Pulmonary artery endothelial cell (primary cell): ENCODE measurements around the gene CDYL2. TPM values are rescaled to one million over a fixed set of nuclear protein-coding genes. Genes with fewer than 3 reads are reported as not detected.
A peak's percentile ranks its signal among the peaks of the same experiment; 100 is the strongest.

Source experiments
- DNase-seq: peaks from one replicate; pipeline ENCODE4 v3.0.0-alpha.2; 2011; ENCODE audit warnings: low read depth, low spot score
- total RNA-seq: library from RNA; depleted of rRNA; stranded (reverse); fragments of >200 nt; gene quantifications from 2 replicates; pipeline ENCODE4 v1.2.3, GENCODE V29; 2014

The CDYL2 gene
- total RNA-seq, 1 donor from 2014 or later, result 32.3 TPM

GRCh38 chr16:80628254-80628653 is 176.1 kb downstream of the CDYL2 start:
- no peak for DNase-seq

DNA sequence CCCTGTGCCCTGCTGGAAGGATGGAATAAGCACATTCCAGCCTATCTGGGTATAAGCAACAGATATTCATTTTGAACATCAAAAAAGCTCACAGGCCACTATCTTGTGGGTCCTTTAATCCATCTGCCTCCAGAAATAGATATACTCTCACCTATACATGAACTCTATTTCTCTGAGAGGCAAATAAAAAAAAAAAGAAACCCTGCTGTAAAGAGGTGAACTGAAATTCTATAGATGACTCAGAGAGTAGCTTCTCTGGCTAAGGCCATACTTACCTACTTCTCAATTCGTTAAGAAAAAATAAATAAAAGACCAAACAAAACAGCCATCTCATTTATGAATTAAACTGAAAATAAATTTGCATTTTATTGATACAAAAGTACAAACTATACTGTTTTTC is 177.3 kb downstream of the CDYL2 start:
- no peak for DNase-seq

DNA sequence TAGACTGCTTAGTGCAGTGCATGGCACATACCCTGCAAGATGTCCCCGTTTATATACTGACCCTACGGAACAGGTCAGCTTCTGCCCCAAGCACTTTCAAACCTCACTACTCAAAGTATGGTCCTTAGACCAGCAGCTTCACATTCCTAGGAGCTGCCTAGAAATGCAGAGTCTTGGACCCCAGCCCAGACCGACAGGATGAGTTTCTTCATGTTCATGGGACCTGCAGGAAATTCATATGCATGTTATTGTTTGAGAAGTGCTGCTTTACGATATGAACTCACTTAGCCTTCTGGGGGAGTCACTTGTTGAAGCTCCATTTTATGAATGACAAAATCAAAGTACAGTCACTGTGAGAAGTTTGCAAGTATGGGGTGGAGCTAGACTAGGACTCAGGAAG is 181.0 kb downstream of the CDYL2 start:
- peak; percentile 63 for DNase-seq

DNA sequence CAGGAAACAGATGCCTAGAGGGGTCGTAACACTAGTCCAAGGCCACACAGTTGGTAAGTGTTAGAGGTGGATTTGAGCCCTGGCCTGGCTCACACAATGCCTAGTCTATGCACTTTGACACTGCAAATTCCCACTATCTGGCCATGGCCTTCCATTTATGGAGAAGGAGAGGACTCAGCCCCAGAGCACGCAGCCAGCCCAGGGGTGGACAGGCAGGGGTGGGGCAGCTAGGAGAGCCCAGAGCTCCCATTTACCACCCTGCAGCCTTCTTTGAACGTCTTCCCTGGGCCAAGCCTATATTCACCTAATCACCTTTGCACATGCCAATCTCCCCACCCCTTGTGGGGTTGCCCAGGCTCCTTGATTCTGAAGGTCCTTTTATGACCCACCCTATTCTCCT is 182.4 kb downstream of the CDYL2 start:
- no peak for DNase-seq

DNA sequence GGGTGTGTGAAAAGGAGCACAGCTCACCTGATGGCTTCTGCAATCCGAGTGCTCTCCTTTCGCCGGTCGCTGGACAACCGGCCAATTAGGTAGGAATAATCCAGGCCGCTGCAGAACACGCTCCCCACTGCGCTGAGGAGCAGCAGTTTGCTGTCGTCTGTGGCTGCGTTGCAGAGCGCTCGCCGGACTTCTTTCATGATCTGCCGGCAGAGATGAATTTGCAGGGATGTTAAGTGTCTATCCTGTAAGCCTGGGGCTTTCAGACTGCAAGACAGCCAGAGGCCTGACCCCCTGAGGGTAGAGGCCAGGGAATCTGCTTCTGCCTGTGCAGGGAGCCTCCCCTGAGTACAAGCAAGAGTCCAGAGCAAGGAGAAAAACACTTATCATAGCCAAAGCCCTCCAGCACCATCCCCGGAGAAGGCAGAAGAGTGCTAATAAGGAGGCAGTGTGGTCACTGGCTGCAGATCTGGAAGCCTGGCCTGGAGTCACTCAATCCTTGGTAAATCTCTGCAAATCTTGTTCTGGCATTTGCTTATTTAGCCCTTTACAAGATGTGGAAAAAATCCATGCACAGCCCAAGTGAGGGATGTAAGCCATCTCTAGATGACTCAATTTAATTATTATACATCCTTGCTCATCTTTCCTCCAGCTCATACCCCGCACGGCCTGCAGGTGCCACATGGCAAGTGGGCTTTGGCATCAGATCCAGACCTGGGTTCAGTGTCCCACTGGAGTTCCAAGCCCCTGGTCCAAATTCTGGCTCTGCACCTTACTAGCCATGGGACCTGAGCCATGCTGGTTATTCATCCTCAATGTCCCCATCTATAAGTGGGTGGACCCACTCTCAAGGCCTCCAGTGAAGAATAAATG is 183.4 kb downstream of the CDYL2 start:
- DNase-seq, result no peak

GRCh38 chr16:80619824-80620223 is 184.6 kb downstream of the CDYL2 start:
- DNase-seq, result no peak

DNA sequence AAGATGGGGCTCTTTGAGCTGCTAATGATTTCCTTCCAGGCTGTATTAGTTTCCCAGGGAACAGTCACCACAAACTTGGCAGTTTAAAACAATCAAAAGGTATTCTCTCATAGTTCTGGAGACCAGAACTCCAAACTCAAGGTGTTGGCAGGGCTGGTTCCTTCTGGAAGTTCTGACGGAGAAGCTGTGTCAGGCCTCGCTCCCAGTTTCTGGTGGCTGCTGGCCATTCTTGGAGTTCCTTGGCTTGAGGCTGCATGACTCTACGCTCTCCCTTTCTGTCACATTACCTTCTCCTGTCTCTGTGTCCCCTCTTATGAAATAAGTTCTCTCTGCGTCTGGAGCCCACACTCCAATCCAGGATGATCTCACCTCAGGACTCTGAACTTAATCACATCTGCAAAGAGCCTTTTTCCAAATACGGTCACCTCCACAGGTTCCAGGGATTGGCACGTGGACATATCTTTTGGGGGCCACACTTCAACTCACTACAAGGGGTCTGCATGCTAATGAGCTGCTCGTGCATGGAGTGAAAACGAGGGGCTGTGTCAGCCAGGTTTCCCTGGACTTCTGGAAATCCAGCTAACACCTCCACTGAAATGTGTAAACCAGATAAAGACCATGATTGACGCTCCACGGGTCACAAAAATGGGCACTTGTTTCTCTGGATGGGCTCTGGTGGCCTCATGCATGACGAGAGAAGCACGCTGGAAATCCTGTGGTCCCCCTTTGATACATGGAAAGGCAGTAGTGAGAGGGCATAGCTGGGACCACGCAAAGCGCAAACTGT is 185.3 kb downstream of the CDYL2 start:
- no peak for DNase-seq

DNA sequence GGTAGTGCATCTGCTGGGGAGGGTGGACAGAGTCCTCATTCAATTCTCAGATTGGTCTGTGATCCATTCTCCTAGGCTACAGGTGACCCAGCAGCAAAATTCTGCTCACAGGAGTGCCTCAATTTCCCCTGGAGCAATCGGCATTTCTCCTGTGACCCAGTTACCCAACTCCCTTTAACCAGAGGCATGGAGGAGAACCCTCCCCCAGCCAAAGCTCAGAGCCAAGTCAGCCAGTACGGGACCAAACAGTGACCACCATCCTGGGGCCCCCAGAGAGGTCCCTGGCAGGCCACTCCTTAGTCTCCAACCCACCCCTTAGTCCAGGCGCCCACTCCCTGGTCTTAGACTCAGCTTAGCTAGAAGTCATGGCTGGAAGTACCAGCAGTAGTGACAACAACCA is 188.0 kb downstream of the CDYL2 start:
- no peak for DNase-seq

DNA sequence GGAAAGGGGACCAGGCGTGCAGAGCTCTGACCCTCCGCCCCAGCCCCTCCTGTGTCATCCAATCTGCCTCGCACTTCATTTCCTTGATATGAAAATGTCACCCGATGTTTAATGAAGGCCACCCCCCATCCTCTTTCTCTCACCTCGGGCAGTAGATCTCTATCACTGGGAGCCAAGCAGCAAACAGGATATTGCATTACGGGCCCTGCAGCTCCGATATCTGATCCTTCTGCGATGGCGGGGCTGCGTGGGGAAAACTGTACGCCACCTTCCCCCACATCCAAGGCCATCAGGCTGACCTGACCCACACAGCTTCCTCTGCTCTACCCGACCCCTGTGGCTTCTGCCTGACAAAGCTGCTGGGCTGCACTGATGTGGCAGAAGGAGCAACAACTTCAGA is 188.7 kb downstream of the CDYL2 start:
- DNase-seq, result no peak

DNA sequence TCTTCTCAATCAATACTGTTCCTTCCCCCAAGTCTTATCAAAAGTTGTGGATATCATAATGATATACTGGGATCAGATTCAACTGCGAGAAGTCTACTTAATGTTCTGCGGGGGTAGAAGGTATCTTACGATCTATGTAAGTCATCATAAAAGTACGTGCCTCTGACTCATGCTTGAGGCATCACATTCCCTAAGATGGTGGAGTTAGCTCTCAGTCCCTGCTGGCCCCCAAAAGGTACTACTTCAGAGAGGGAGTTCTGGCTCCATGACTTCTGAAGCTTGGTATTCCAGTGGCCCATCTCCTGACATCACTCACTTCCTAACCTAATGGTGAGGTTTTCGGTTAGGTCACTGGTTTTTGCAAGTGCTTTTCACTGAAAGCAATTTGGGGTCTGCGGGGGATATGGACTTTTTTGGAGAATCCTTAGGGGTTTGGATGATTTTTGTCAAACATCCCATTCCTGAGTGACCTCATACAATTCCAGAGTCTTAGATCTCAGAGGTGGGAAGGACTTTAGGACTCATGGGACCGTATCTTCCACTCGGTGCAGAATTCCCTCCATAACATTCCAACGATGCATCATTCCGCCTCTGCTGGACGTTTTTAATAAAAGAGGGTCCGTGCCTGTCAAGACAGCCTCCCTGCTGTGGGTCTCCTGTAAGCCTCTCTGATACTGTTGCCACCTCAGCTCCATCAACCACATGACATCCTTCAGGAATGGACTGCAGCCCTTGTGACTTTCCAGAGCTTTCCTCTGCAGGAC is 189.3 kb downstream of the CDYL2 start:
- no peak for DNase-seq

DNA sequence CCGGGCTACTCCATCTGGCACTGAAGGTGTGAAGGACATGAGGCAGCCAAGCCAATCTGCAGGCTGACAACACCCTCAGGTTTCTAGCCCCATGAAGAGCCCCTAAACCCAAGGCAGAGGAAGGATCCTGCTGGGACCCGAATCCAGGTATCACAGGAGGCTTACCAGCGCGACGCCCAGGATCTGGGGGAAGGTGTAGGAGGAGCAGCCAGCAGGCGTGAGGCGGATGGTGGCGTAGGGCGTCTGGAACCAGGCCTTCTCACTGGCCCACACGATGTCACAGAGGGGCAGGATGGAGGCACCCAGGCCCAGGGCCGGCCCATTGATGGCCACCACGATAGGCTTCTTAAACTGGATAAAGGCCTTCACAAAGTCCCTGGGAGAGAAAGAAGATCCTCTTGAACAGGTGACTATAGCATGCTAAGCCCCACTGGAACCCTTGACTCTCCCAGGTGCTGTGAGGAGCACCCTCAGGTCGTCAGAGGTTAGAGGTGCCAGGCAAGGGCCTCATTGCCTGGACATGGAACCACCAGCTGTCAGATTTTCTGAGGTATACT is 191.9 kb downstream of the CDYL2 start:
- DNase-seq, result no peak

DNA sequence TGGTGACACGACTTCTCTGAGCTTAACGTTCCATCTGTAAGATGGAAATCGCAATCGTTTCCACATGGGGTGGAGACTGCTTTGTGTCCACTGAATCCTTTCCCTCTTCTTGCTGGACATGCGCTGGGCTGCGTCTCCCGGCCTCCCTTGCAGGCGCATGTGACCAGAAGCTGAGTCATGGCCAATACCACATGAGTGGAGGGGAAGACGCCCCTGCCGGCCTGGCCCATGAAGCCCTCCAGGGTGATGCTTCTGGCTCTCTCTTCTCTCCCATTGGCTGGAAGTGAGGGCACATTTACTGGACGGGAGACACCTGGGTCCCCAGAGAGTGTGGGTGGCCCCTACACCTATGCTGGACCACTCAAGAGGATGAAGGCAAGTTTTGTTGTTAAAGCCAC is 192.5 kb downstream of the CDYL2 start:
- no peak for DNase-seq

GRCh38 chr16:80611171-80611929 is 193.0 kb downstream of the CDYL2 start:
- no peak for DNase-seq

DNA sequence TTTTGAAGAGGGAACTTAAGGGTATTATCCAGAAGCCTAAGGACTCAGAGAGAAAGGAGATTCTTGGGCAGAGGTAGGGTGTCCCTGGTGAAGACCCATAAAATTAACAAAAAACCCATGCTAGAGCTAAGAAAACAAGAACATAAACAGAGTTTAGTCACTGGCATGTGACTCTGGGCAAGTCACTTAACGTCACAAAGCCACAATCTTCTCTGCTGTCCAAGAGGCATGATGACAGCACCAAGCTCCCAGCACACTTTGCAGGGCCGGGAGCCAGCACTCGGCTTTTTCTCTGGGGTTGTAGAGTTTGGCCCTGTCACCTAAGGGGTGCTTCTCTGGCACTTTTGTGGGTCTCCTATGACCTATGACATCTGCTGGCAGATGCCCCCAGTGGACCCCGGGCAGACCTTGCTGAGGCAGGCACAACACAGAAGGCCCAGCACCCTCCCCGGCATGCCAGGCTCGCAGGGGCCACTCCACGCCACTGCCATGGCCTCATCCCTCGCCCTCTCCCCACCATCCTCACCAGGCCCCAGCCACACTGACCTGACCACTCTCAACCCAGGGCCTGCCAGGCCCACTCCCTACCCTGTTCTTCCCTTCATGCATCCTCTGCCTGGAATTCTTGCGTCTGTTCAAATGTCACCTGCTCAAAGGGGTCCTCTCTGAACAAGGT is 193.8 kb downstream of the CDYL2 start:
- DNase-seq, result no peak

DNA sequence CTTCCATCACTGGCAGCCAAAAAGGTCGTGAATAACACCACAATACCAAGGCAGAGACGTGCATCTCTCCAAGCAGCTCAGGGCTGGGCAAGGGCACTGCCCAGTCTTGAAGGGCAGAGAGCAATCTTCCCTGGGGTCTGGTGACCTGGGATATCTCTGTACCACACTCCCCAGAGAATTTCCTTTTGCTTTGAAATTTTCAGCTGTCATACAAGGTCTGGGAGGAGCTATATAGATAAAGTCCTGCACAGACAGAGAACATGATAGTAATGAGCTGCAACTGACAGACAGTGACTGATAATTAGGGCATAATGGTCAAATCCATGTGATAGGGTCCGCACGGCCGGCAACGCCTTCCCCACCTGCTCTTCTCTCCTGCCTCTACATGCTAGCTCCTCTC is 195.5 kb downstream of the CDYL2 start:
- no peak for DNase-seq

GRCh38 chr16:80607204-80607603 is 197.2 kb downstream of the CDYL2 start:
- DNase-seq, result no peak

DNA sequence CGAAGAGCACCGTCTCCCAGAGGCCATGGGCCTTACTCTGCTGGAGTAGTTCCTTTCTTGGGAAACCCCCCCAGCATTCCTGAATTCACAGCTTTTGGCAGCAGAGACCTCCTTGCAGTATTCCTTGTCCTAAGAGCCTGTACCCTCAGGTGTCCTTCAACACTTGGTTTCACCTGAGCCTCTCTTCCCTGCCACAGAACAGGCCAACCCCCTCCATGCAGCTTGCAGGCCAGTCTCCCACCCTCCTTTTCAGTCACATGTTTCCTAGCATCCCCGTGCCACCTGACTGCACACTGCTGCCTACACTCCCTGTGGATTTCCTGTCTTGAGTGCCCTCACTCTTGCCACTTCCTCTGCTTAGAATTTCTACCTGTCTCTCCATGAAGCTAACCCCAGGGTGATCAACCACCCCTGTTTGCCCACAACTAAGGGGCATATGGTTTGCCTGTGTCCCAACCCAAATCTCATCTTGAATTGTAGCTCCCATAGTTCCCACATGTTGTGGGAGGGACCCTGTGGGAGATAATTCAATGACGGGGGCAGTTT is 198.1 kb downstream of the CDYL2 start:
- DNase-seq, result no peak

DNA sequence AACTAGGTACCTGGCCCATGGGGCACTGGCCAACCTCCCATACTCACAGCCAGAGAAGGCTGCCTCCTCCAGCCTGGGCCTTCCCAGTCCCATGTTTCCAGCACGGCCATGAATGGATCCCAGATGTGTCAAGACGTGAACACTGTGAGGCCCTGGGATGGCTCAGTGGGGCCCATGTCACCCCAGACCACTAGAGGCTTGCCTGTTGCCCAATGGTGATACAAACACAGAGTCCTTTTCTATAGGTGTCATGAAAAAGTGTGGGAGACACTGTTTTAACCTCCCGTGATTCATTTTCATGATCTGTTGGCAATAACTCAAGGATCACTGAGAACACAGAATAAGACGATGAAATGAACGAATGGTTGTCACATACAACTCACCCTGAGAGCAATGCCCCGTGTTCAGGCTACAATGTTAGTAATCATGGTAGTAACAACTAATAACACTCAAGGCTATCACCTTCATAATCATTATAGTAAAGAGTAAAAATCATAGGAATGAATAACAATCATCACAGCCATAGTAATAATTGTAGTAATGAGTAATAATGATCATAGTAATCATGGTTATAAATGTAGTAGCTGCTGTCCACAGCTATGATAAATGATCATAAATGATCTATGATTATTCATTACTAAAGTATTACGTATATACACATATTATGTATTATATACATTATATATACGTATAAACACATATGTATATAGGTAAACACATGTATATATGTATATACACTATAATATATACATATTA is 199.6 kb downstream of the CDYL2 start:
- no peak for DNase-seq

DNA sequence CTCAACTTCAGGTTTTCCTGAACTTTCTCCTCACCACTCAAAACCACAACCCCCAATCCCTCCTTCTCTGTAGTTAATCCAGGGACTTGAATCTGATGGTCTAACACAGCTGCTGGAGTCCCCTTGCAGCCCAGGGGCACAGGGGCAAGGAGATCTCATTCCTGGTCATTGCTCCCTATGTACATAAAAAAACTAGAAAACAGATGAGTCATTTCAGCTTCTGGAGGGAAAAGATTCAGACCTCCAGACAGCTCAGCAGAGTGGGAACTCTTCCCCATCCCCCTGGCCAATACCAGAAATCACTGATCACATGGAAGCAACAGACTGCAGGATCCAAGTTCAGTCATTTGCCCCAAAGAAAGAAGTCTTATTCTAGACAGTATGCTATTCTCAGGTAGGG is 201.5 kb downstream of the CDYL2 start:
- DNase-seq, result no peak
